GM12891 (cell line): Measurements from ENCODE around the gene TMEM45A.
"Not testable (repeated sequence)": the region's sequence is repeated elsewhere in the genome, so short reads cannot be mapped to it uniquely, and the experiment has no call there.

Experiments
- POLR2A ChIP-seq: IDR thresholded peaks from 2 replicates; pipeline ENCODE4 v1.6.1; 2011; ENCODE audit warnings: low read depth, low read length, control low read depth
- POLR2AphosphoS5 ChIP-seq: IDR thresholded peaks from 2 replicates; pipeline ENCODE4 v1.6.1; 2011; ENCODE audit warnings: low read depth, low read length, control low read depth
- POU2F2 ChIP-seq: IDR thresholded peaks from 2 replicates; pipeline ENCODE4 v1.6.1; 2011; ENCODE audit warnings: low read depth, mild to moderate bottlenecking, control low read depth, low read length, moderate library complexity
- SPI1 ChIP-seq: IDR thresholded peaks from 2 replicates; pipeline ENCODE4 v1.6.1; 2011; ENCODE audit warnings: low read depth, low read length, control low read depth
- TAF1 ChIP-seq: IDR thresholded peaks from 2 replicates; pipeline ENCODE4 v1.6.1; 2011; ENCODE audit warnings: low read depth, low read length, control low read depth

DNA sequence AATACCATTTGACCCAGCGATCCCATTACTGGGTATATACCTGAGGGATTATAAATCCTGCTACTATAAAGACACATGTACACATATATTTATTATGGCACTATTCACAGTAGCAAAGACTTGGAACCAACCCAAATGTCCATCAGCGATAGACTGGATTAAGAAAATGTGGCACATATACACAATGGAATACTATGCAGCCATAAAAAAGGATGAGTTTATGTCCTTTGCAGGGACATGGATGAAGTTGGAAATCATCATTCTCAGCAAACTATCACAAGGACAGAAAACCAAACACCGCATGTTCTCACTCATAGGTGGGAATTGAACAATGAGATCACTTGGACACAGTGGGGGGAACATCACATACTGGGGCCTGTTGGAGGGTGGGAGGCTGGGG lies 45.4 kb upstream of the TMEM45A start:
- not testable (repeated sequence) for TF ChIP-seq POLR2A, POLR2AphosphoS5, SPI1, TAF1, POU2F2
